HepG2 (cell line): ENCODE measurements around the gene SULT2B1. TPM values are rescaled to one million over a fixed set of nuclear protein-coding genes. Genes with fewer than 3 reads are reported as not detected.
A peak's percentile ranks its signal among the peaks of the same experiment; 100 is the strongest.

Experiments used
- ADNP ChIP-seq: sonication (generic); formaldehyde crosslinking; IDR thresholded peaks from 2 replicates; pipeline ENCODE4 v1.4.0; 2020; ENCODE audit warnings: missing genetic modification reagents
- BCL6 ChIP-seq: IDR thresholded peaks from 2 replicates; pipeline ENCODE4 v1.6.1; 2016; ENCODE audit warnings: missing genetic modification reagents, missing compliant biosample characterization
- HES4 ChIP-seq: sonication (generic); formaldehyde crosslinking; IDR thresholded peaks from 2 replicates; pipeline ENCODE4 v1.9.0; 2021; ENCODE audit warnings: mild to moderate bottlenecking, missing genetic modification reagents, borderline replicate concordance
- HOXD1 ChIP-seq: sonication (generic); formaldehyde crosslinking; IDR thresholded peaks from 2 replicates; pipeline ENCODE4 v1.5.0; 2020; ENCODE audit warnings: missing genetic modification reagents
- KLF12 ChIP-seq: sonication (generic); formaldehyde crosslinking; IDR thresholded peaks from 2 replicates; pipeline ENCODE4 v1.4.0; 2020; ENCODE audit warnings: missing genetic modification reagents, borderline replicate concordance
- LCORL ChIP-seq, 2 experiments: fragments of 450-650 bp in 1 of 2; sonication (generic) in 1 of 2; formaldehyde crosslinking in 1 of 2; IDR thresholded peaks; 2 replicates each; pipeline versions ENCODE4 v1.5.0 to v1.6.1; 2017 to 2020; ENCODE audit warnings: antibody characterized with exemption in 1 of 2, missing genetic modification reagents in 1 of 2
- MAF1 ChIP-seq: sonication (generic); formaldehyde crosslinking; IDR thresholded peaks from 2 replicates; pipeline ENCODE4 v1.5.0; 2020; ENCODE audit warnings: missing genetic modification reagents, borderline replicate concordance
- NCOA1 ChIP-seq: sonication (generic); formaldehyde crosslinking; IDR thresholded peaks from 2 replicates; pipeline ENCODE4 v1.9.0; 2021; ENCODE audit warnings: missing genetic modification reagents
- NFIC ChIP-seq: IDR thresholded peaks from 2 replicates; pipeline ENCODE4 v1.6.1; 2012; ENCODE audit warnings: mild to moderate bottlenecking, low read length, inconsistent platforms
- RBM22 ChIP-seq: fragments of 200-400 bp; formaldehyde crosslinking; optimal IDR thresholded peaks from 2 replicates; pipeline ENCODE3; 2017; ENCODE audit warnings: mild to moderate bottlenecking, low read length, moderate library complexity
- REL ChIP-seq: sonication (generic); formaldehyde crosslinking; conservative IDR thresholded peaks from 2 replicates; pipeline ENCODE4 v1.8.0; 2022; ENCODE audit warnings: mild to moderate bottlenecking, missing genetic modification reagents, moderate library complexity
- SMAD3 ChIP-seq: sonication (generic); formaldehyde crosslinking; IDR thresholded peaks from 2 replicates; pipeline ENCODE4 v1.4.0; 2020; ENCODE audit warnings: missing genetic modification reagents
- SP140L ChIP-seq: sonication (generic); formaldehyde crosslinking; IDR thresholded peaks from 2 replicates; pipeline ENCODE4 v1.4.0; 2020; ENCODE audit warnings: missing genetic modification reagents, borderline replicate concordance
- SYNCRIP ChIP-seq: fragments of 200-400 bp; formaldehyde crosslinking; IDR thresholded peaks from 2 replicates; pipeline ENCODE4 v1.6.1; 2018; ENCODE audit warnings: mild to moderate bottlenecking, low read depth, low read length; ENCODE audit not compliant: insufficient read depth
- THAP11 ChIP-seq: IDR thresholded peaks from 2 replicates; pipeline ENCODE4 v1.6.1; 2016; ENCODE audit warnings: missing biosample characterization, missing genetic modification reagents
- U2AF1 ChIP-seq: fragments of 200-400 bp; formaldehyde crosslinking; optimal IDR thresholded peaks from 2 replicates; pipeline ENCODE3; 2017; ENCODE audit warnings: mild to moderate bottlenecking, low read depth, low read length
- XRCC5 ChIP-seq: fragments of 200-400 bp; formaldehyde crosslinking; optimal IDR thresholded peaks from 2 replicates; pipeline ENCODE3; 2017; ENCODE audit warnings: mild to moderate bottlenecking, low read length
- YY1 ChIP-seq: IDR thresholded peaks from 2 replicates; pipeline ENCODE4 v1.6.1; 2011; ENCODE audit warnings: low read length, low read depth, moderate library complexity, mild to moderate bottlenecking; ENCODE audit not compliant: insufficient read depth, insufficient replicate concordance
- ZNF121 ChIP-seq: sonication (generic); formaldehyde crosslinking; IDR thresholded peaks from 2 replicates; pipeline ENCODE4 v1.5.0; 2020; ENCODE audit warnings: mild to moderate bottlenecking, missing genetic modification reagents
- ZNF274 ChIP-seq: sonication (generic); formaldehyde crosslinking; IDR thresholded peaks from 2 replicates; pipeline ENCODE4 v1.5.1; 2020; ENCODE audit warnings: mild to moderate bottlenecking, missing genetic modification reagents
- ZNF282 ChIP-seq: fragments of 450-650 bp; IDR thresholded peaks from 2 replicates; pipeline ENCODE4 v1.6.1; 2018; ENCODE audit not compliant: partially characterized antibody
- ZNF3 ChIP-seq: IDR thresholded peaks from 2 replicates; pipeline ENCODE4 v1.7.0; 2017; ENCODE audit warnings: inconsistent platforms
- ZNF343 ChIP-seq: sonication (generic); formaldehyde crosslinking; IDR thresholded peaks from 2 replicates; pipeline ENCODE4 v1.4.0; 2020; ENCODE audit warnings: mild to moderate bottlenecking, missing genetic modification reagents
- ZNF432 ChIP-seq: sonication (generic); formaldehyde crosslinking; IDR thresholded peaks from 2 replicates; pipeline ENCODE4 v1.5.0; 2020; ENCODE audit warnings: missing genetic modification reagents, mild to moderate bottlenecking, borderline replicate concordance
- ZNF484 ChIP-seq: sonication (generic); formaldehyde crosslinking; IDR thresholded peaks from 2 replicates; pipeline ENCODE4 v1.5.1; 2020; ENCODE audit warnings: mild to moderate bottlenecking, low read depth, missing genetic modification reagents, borderline replicate concordance
- ZNF7 ChIP-seq: IDR thresholded peaks from 2 replicates; pipeline ENCODE4 v1.6.1; 2016; ENCODE audit warnings: missing biosample characterization, missing genetic modification reagents
- ZNF772 ChIP-seq: sonication (generic); formaldehyde crosslinking; IDR thresholded peaks from 2 replicates; pipeline ENCODE4 v1.5.0; 2020; ENCODE audit warnings: mild to moderate bottlenecking, missing genetic modification reagents
- ZNF777 ChIP-seq: sonication (generic); formaldehyde crosslinking; IDR thresholded peaks from 2 replicates; pipeline ENCODE4 v1.4.0; 2020; ENCODE audit warnings: missing genetic modification reagents
- ZSCAN21 ChIP-seq: sonication (generic); formaldehyde crosslinking; IDR thresholded peaks from 2 replicates; pipeline ENCODE4 v1.8.0; 2022; ENCODE audit warnings: mild to moderate bottlenecking, missing genetic modification reagents, moderate library complexity, borderline replicate concordance
- polyA plus RNA-seq, 8 experiments: library from polyadenylated mRNA; depleted of rRNA in 3 of 8; stranded (reverse) in 7 of 8; unstranded in 1 of 8; fragments of >200 nt; fragmentation: Illumina TruSeq in 4 of 8; extraction: Trizol in 4 of 8; gene quantifications; 2 replicates each; pipeline versions ENCODE4 v1.2.1 to v1.2.3, GENCODE V29; 2011 to 2016; ENCODE audit warnings: low read depth in 4 of 8, missing spikeins in 1 of 8, mixed read lengths in 1 of 8; ENCODE audit not compliant: insufficient read depth in 1 of 8
- total RNA-seq, 5 experiments: library from RNA; depleted of rRNA; stranded (reverse); fragments of >200 nt; fragmentation: Illumina TruSeq; extraction: Trizol; gene quantifications; 2 replicates each; pipeline ENCODE4 v1.2.3, GENCODE V29; 2016; ENCODE audit warnings: low read depth in 1 of 5
- TF ChIP-seq, protein P1 (sequence below): sonication (generic); formaldehyde crosslinking; IDR thresholded peaks from 2 replicates; pipeline ENCODE4 v1.4.0; 2020; ENCODE audit warnings: missing genetic modification reagents

The SULT2B1 gene
- total and polyA plus RNA-seq, 2 of the 13 experiments (the other 11 are each of a cell fraction or from before 2014, with no cell fraction given): 0.13 TPM; not detected in 1

DNA sequence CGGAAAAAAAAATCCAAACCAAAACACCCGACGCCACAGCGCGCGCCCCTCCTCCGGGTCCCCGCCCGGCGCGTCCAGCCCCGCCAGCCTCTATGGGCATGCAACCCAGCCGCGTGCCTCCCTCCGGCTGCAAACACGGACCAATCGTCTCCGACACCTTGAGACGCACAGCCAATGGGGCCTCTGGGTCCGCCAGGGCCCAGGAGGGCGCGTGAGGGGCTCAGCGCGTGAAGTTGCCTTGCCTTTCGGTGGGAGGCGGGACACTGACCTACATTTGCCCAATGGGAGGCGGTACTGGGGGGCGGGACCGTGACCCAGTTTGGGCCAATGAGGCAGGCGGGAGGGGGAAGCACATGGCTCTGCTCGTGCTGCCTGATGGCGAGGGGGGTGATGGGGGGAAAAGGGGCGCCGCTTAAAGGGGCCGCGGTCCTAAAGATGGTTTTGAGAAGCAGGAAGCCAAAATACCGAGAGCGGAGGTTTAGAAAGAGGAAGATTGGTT is 85.5 kb downstream of the SULT2B1 start (continued):
- TF ChIP-seq THAP11 (CRISPR knock-in tag) (peak; percentile 78), RBM22 (no peak), ZNF3 (no peak), BCL6 (peak; percentile 70), KLF12 (CRISPR knock-in tag) (peak; percentile 32; the same call in 1 of the 2 replicates), YY1 (peak; percentile 48), NFIC (no peak), SMAD3 (CRISPR knock-in tag) (no peak), LCORL (IDR thresholded peaks at IDR 0.05) (no peak), LCORL (CRISPR knock-in tag; IDR thresholded peaks at IDR 0.05) (no peak), SP140L (CRISPR knock-in tag) (no peak), ZNF343 (CRISPR knock-in tag) (peak; percentile 90; the same call in 1 of the 2 replicates), U2AF1 (peak; percentile 24), MAF1 (CRISPR knock-in tag) (no peak), REL (CRISPR knock-in tag) (peak; percentile 94), NCOA1 (CRISPR knock-in tag) (no peak), ZNF432 (no peak), ZNF121 (CRISPR knock-in tag) (no peak), ADNP (no peak), ZNF777 (CRISPR knock-in tag) (no peak), XRCC5 (no peak), ZNF484 (no peak; the same call in 1 of the 2 replicates), ZNF274 (peak; percentile 91; the same call in 1 of the 2 replicates), ZNF282 (no peak), HES4 (CRISPR knock-in tag) (peak; percentile 64), ZNF772 (peak; percentile 57; the same call in 1 of the 2 replicates), SYNCRIP (no peak), ZSCAN21 (peak; percentile 88; the same call in 1 of the 2 replicates), HOXD1 (CRISPR knock-in tag) (peak; percentile 7; the same call in 1 of the 2 replicates), ZNF7 (CRISPR knock-in tag) (no peak)
- TF ChIP-seq, protein P1, sequence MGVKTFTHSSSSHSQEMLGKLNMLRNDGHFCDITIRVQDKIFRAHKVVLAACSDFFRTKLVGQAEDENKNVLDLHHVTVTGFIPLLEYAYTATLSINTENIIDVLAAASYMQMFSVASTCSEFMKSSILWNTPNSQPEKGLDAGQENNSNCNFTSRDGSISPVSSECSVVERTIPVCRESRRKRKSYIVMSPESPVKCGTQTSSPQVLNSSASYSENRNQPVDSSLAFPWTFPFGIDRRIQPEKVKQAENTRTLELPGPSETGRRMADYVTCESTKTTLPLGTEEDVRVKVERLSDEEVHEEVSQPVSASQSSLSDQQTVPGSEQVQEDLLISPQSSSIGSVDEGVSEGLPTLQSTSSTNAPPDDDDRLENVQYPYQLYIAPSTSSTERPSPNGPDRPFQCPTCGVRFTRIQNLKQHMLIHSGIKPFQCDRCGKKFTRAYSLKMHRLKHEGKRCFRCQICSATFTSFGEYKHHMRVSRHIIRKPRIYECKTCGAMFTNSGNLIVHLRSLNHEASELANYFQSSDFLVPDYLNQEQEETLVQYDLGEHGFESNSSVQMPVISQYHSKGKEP (CRISPR knock-in tag): no peak
